ENCODE measurements around the gene PRKCQ.

The PRKCQ gene

GRCh38 chr10:6491841-6492609 lies 88.1 kb downstream of the PRKCQ start:
- no peak for TF ChIP-seq GATA3 (IDR thresholded peaks at IDR 0.05; ENCODE audit: low read depth, low read length)

GRCh38 chr10:6490614-6491013 lies 89.5 kb downstream of the PRKCQ start:
- TF ChIP-seq GATA2 (IDR thresholded peaks at IDR 0.05; ENCODE audit: low read depth, low read length) (no peak), GATA3 (IDR thresholded peaks at IDR 0.05; ENCODE audit: low read depth, low read length) (no peak)

DNA sequence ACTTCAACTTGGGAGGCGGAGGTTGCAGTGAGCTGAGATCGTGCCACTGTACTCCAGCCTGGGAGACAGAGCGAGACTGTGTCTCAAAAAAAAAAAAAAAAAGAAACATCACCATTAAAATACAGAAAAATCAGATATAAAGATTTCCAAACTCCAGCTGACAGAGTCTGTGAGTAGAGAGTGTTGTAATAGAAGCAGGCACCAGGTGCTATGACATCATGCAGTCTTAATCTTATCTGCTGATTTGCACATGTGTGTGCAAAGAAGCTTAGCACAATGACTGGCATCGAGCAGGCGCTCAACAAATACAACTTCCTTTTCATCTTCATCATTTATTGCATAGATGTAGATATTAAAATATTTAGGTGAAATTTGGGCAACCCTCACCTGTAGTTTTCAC lies 92.2 kb downstream of the PRKCQ start:
- no peak for TF ChIP-seq GATA2 (IDR thresholded peaks at IDR 0.05; ENCODE audit: low read depth, low read length)
- TF ChIP-seq GATA3 (IDR thresholded peaks at IDR 0.05; ENCODE audit: low read depth, low read length) = no peak

DNA sequence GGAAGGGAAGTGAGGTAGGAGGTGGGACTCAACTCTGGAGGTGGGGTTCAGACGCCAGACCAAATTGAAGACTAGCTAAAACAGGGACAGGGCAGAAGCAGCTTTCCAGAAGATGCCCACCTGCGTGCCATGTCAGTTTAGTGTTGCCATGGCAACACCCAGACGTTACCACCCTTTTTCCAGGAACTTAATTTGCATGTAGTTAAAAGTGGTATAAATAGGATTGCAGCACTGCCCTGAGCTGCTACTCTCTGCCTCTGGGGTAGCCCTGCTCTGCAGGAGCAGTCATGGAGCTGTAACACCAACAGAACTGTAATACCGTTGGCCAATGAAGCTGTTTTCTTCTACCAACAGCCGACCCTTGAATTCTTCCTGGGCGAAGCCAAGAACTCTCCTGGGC lies 93.8 kb downstream of the PRKCQ start:
- no peak for TF ChIP-seq GATA3 (IDR thresholded peaks at IDR 0.05; ENCODE audit: low read depth, low read length)
- TF ChIP-seq GATA2 (IDR thresholded peaks at IDR 0.05; ENCODE audit: low read depth, low read length) = no peak

- TF ChIP-seq GATA3 (IDR thresholded peaks at IDR 0.05; ENCODE audit: low read depth, low read length) (no peak), GATA2 (IDR thresholded peaks at IDR 0.05; ENCODE audit: low read depth, low read length) (no peak)
Measured at GRCh38 chr10:6482737-6483357, 97.2 kb downstream of the PRKCQ start.

DNA sequence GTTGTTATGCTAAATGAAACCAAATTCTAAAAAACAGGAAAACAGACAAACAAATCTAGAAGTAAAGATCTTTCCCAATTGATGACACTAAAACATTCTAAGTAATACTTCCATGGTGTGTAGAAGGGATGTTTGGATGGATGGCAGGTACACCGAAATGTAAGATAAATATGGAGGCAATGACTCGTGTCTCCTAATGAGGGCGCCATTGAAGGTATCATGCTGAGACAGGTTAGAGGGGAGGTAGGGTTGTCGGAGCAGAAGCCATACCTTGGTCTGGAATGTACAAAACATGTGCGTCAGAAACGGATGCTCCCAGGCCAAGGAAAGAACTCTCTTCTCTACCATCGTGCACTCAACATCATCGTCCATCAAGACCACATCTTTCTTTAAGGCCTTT lies 101.4 kb downstream of the PRKCQ start:
- TF ChIP-seq GATA2 (IDR thresholded peaks at IDR 0.05; ENCODE audit: low read depth, low read length) (no peak), GATA3 (IDR thresholded peaks at IDR 0.05; ENCODE audit: low read depth, low read length) (no peak)

GRCh38 chr10:6476989-6477388 lies 103.1 kb downstream of the PRKCQ start:
- no peak for TF ChIP-seq GATA2 (IDR thresholded peaks at IDR 0.05; ENCODE audit: low read depth, low read length)
- no peak for TF ChIP-seq GATA3 (IDR thresholded peaks at IDR 0.05; ENCODE audit: low read depth, low read length)

DNA sequence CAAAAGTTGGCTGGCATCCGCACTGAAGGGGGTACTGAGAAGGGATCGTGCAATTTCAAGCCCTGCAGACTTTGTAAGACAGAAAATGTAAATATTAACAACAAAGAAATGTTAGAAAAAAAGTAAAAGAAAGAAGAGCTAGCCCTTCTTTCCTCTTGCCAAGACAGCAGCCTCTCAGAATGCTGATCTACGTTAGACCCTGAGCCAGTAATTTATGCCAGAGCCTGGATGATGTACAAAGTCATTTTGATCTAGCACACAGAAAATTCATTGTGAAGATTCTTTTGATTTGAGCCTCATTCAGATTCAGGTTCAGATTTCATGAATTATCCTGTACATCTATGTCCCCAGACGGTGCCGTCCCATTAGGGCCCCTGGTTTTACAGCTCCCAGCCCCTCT lies 105.2 kb downstream of the PRKCQ start:
- TF ChIP-seq GATA3 (IDR thresholded peaks at IDR 0.05; ENCODE audit: low read depth, low read length) (no peak), GATA2 (IDR thresholded peaks at IDR 0.05; ENCODE audit: low read depth, low read length) (no peak)

GRCh38 chr10:6473901-6474370 lies 106.1 kb downstream of the PRKCQ start:
- TF ChIP-seq GATA3 (IDR thresholded peaks at IDR 0.05; ENCODE audit: low read depth, low read length) (no peak), GATA2 (IDR thresholded peaks at IDR 0.05; ENCODE audit: low read depth, low read length) (no peak)

DNA sequence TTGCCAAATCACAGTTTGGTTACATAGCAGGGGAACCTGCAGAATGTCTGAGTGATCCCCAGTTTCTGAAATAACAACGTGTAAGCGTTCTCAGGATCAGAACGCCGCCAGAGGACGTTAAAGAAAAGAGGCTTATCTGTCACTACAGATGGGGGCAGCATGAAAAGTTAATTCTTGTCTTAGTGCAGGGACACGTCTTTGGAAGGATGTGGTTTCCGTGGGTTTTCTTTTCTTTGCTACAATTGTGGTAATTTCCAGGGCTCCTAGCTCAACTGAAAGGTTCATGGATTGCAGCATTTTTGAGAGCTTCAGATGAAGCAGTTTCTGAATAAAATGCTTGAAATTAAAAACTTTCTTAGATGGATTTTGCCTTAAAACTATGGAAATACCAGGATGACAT lies 106.6 kb downstream of the PRKCQ start:
- no peak for TF ChIP-seq GATA2 (IDR thresholded peaks at IDR 0.05; ENCODE audit: low read depth, low read length)
- no peak for TF ChIP-seq GATA3 (IDR thresholded peaks at IDR 0.05; ENCODE audit: low read depth, low read length)

DNA sequence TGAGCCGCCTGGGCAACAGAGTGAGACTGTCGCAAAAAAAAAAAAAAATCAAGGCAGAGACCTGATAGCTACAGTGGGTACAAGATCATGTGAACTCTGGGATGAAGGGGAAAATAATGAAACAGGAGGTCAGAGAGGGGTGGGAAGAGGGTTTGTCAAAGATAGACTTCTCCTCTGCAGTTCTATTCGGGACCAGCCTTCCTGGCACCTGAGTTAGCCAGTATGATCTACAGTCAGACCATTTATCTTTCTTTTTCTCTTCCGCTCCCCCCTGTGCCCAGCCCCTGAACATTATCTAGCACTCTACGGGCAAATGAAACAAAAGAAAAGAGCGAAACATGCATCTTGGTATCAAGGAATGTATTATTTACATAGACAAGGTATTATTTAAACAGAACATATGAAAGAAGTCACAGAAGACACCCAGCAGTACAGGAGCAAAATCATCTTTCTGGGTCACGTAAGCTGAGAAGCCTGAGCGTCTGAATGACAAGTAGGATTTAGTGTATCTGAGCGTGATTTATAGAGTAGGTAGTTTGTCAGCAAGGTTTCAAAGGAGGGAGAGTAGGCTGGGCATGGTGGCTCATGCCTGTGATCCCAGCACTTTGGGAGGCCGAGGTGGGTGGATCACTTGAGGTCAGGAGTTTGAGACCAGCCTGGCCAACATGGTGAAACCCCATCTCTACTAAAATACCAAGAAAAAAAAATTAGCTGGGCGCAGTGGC lies 109.0 kb downstream of the PRKCQ start:
- TF ChIP-seq GATA3 (IDR thresholded peaks at IDR 0.05; ENCODE audit: low read depth, low read length) (no peak), GATA2 (IDR thresholded peaks at IDR 0.05; ENCODE audit: low read depth, low read length) (no peak)

- TF ChIP-seq GATA2 (IDR thresholded peaks at IDR 0.05; ENCODE audit: low read depth, low read length) = no peak
- no peak for TF ChIP-seq GATA3 (IDR thresholded peaks at IDR 0.05; ENCODE audit: low read depth, low read length)
Measured at GRCh38 chr10:6469661-6470060, 110.4 kb downstream of the PRKCQ start.

GRCh38 chr10:6465854-6466601 lies 114.0 kb downstream of the PRKCQ start:
- TF ChIP-seq GATA2 (IDR thresholded peaks at IDR 0.05; ENCODE audit: low read depth, low read length) = no peak
- TF ChIP-seq GATA3 (IDR thresholded peaks at IDR 0.05; ENCODE audit: low read depth, low read length) = no peak

DNA sequence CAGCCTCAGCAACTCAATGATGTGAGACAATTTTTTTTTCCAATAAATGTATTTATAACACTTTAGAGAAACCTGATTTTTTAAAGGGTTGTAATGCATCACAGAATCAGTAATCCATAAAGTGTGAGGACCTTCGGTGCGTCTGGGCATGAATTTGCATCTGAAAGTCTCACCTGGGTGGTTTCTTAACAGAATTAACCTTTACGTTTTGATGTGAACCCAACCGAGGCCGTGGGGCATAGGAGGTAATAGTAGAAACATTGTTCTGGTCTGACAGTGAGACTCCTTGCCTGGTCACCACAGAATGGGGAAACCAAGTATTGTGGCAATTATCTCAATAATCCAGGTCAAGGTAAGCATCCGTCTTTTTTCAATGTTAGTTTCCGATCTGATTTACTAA lies 114.6 kb downstream of the PRKCQ start:
- TF ChIP-seq GATA2 (IDR thresholded peaks at IDR 0.05; ENCODE audit: low read depth, low read length) (no peak), GATA3 (IDR thresholded peaks at IDR 0.05; ENCODE audit: low read depth, low read length) (no peak)

Data from SH-SY5Y (cell line).